GM21737 (cell line): ENCODE results near the gene H19.
A peak's percentile ranks its signal among the peaks of the same experiment; 100 is the strongest.

Experiments used
- ATAC-seq: cut with Tn5 transposase; IDR thresholded peaks from one replicate; pipeline ENCODE4 v1.9.1; 2021; ENCODE audit warnings: mild to moderate bottlenecking, moderate library complexity; ENCODE audit not compliant: unreplicated experiment

Gene H19

DNA sequence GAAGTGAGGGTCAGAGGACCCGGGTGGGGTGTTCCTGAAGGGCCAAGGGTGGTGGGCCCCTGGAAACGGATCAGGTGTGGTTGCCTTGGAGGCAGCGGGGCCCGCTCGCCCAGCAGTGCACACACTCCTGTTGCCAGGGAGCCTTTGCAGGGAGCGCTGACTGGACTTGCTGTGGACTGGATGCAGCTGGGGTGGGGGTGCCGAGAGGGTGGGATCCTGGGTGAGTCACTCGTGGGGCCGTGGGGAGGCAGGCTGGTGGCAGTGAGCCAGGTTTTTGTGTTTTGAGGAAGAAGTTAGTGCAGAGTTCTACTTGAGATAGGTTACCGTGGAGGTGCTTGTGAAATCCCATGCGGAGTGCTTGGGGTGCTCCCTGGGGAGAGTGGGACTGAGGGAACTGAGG lies 49.3 kb downstream of the H19 start:
- ATAC-seq: no peak

DNA sequence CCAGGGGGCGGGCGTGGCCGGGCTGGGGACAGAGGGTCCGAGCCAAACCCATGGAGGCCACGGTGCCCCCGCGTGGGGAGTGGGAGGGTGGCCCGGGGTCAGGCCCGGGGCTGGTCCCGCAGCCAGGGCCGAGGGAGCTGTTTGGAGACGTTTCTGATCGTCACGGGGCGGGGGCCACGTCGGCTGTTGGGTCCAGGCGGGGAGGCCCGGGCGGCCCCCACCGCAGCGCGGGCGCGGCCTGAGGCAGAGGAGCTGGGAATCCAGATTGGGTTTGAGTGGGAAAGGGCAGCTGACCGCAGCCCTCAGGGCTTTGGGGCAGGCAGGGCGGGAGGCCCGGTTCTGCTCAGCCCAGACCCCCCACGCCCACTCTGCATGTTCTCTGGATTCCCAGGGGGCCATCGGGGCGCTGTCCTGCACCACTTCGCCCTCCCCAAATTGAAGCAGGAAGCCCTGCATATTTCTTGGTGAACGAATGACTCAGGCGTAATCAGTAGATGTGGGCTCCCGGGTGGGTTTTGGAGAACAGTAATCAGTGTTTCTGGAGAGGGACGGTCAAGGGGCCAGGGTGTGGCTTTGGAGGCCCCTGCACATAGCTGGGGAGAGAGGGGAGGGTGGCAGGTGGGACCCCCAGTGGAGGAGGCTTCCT lies 49.9 kb downstream of the H19 start:
- no peak for ATAC-seq

DNA sequence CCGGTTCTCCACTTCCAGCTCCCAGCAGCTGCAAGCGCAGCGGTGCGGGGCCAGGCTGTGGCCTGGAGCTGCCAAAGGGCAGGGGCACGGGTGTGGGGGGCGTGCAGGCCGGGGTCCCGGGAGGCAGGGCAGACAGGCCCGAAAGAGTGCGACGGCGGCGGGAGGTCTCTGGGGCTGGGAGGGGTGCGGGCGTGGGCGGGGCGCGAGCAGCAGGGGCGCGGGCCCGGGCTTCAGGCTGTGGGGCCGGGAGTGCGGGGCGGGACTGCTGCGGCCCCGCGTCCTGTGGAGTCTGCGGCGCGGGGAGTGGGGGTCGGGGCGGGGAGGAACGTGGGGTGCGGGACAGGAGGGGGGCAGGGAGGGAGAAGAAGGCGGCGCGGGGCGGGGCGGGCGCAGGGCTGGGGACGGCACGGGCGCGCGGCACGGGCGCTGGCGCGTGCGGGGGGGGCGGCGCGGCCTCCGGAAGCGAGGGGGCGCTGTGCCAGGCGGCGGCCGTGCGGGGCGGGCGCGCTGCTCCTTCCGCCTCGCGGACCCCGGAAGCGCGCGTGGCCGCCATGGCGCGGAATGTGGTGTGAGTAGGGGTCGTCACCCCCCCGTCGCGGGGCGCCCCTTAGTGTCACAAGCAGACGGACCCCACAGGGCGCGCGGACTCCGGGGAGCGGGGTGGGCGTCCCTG lies 50.7 kb downstream of the H19 start, which contains the start of gene MRPL23:
Gene MRPL23 (plus strand): TSS at position 521 of the 673 bp plus-strand sequence. CDS start 31 bp downstream, at position 552.
- ATAC-seq: peak; percentile 44
